ENCODE measurements around the gene SDK2.

Gene SDK2

GRCh38 chr17:73437826-73438225 is 206.4 kb downstream of the SDK2 start:
- no peak for DNase-seq

- no peak for DNase-seq
These were observed 207.3 kb downstream of the SDK2 start for GRCh38 chr17:73436954-73437353.

- DNase-seq, result no peak
These were observed 208.8 kb downstream of the SDK2 start for GRCh38 chr17:73435412-73435811.

- no peak for DNase-seq
These were observed 210.1 kb downstream of the SDK2 start for GRCh38 chr17:73434154-73434553.

GRCh38 chr17:73433501-73433900 is 210.7 kb downstream of the SDK2 start:
- DNase-seq, result no peak

GRCh38 chr17:73432624-73433190 is 211.5 kb downstream of the SDK2 start:
- DNase-seq, result no peak

GRCh38 chr17:73431401-73432205 is 212.6 kb downstream of the SDK2 start:
- no peak for DNase-seq

- no peak for DNase-seq
These were observed 213.4 kb downstream of the SDK2 start for GRCh38 chr17:73430848-73431247.

GRCh38 chr17:73430165-73430680 is 214.0 kb downstream of the SDK2 start:
- no peak for DNase-seq

- DNase-seq, result peak; percentile 88
These were observed 214.6 kb downstream of the SDK2 start for GRCh38 chr17:73429440-73430164.

- DNase-seq, result no peak
These were observed 217.0 kb downstream of the SDK2 start for GRCh38 chr17:73427198-73427597.

- no peak for DNase-seq
These were observed 219.7 kb downstream of the SDK2 start for GRCh38 chr17:73424571-73424970.

- no peak for DNase-seq
These were observed 220.4 kb downstream of the SDK2 start for GRCh38 chr17:73423806-73424205.

GRCh38 chr17:73423159-73423715 is 221.0 kb downstream of the SDK2 start:
- DNase-seq, result no peak

GRCh38 chr17:73422121-73422520 is 222.1 kb downstream of the SDK2 start:
- no peak for DNase-seq

GRCh38 chr17:73420897-73421296 is 223.3 kb downstream of the SDK2 start:
- DNase-seq, result no peak

GRCh38 chr17:73419881-73420280 is 224.4 kb downstream of the SDK2 start:
- DNase-seq, result no peak

GRCh38 chr17:73419051-73419450 is 225.2 kb downstream of the SDK2 start:
- DNase-seq, result no peak

- no peak for DNase-seq
These were observed 228.5 kb downstream of the SDK2 start for GRCh38 chr17:73415782-73416181.

- DNase-seq, result no peak
These were observed 229.9 kb downstream of the SDK2 start for GRCh38 chr17:73414171-73414955.

GRCh38 chr17:73412914-73413313 is 231.3 kb downstream of the SDK2 start:
- DNase-seq, result no peak

GRCh38 chr17:73411313-73411747 is 232.9 kb downstream of the SDK2 start:
- DNase-seq, result no peak

All from stimulated activated CD4-positive, alpha-beta T cell treated with anti-CD3 and anti-CD28 coated beads, Interleukin-12 subunit alpha, Interleukin-12 subunit beta, amount 100 ng/mL, for 4 hours (primary cell).